Liver (tissue), 2 donors: ENCODE data around the gene CTRB1.

Source experiments
- CTCF ChIP-seq: fragments of 150-350 bp; IDR thresholded peaks from 2 replicates; pipeline ENCODE4 v1.5.1; 2017; ENCODE audit warnings: improper control_type of control experiment, low read depth, low read length; ENCODE audit not compliant: missing input control
- YY1 ChIP-seq: IDR thresholded peaks from 2 replicates; pipeline ENCODE4 v1.6.1; 2016; ENCODE audit warnings: antibody characterized with exemption, mild to moderate bottlenecking
- TF ChIP-seq, protein P1 (sequence below): IDR thresholded peaks from 2 replicates; pipeline ENCODE4 v1.6.1; 2016; ENCODE audit warnings: antibody characterized with exemption, mild to moderate bottlenecking
- donor health status: healthy.

GRCh38 chr16:75260851-75261589, 42.2 kb downstream of the CTRB1 start:
- TF ChIP-seq CTCF (no peak), YY1 (no peak)
- TF ChIP-seq, protein P1, sequence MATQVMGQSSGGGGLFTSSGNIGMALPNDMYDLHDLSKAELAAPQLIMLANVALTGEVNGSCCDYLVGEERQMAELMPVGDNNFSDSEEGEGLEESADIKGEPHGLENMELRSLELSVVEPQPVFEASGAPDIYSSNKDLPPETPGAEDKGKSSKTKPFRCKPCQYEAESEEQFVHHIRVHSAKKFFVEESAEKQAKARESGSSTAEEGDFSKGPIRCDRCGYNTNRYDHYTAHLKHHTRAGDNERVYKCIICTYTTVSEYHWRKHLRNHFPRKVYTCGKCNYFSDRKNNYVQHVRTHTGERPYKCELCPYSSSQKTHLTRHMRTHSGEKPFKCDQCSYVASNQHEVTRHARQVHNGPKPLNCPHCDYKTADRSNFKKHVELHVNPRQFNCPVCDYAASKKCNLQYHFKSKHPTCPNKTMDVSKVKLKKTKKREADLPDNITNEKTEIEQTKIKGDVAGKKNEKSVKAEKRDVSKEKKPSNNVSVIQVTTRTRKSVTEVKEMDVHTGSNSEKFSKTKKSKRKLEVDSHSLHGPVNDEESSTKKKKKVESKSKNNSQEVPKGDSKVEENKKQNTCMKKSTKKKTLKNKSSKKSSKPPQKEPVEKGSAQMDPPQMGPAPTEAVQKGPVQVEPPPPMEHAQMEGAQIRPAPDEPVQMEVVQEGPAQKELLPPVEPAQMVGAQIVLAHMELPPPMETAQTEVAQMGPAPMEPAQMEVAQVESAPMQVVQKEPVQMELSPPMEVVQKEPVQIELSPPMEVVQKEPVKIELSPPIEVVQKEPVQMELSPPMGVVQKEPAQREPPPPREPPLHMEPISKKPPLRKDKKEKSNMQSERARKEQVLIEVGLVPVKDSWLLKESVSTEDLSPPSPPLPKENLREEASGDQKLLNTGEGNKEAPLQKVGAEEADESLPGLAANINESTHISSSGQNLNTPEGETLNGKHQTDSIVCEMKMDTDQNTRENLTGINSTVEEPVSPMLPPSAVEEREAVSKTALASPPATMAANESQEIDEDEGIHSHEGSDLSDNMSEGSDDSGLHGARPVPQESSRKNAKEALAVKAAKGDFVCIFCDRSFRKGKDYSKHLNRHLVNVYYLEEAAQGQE = no peak
